SU-DHL-6 (cell line): Measurements from ENCODE around the gene SETD1B.
"Not testable (repeated sequence)": the region's sequence is repeated elsewhere in the genome, so short reads cannot be mapped to it uniquely, and the experiment has no call there.

Experiments
- H2AFZ ChIP-seq: fragments of 200-600 bp; sonication (generic); 2 replicates; pipeline ENCODE4 v1.6.1; 2014; ENCODE audit warnings: low read depth, mild to moderate bottlenecking, moderate library complexity, mixed read lengths, antibody characterized with exemption, low read length; ENCODE audit not compliant: severe bottlenecking
- H3F3A ChIP-seq: fragments of 200-600 bp; shearing (Covaris generic); 2 replicates; pipeline ENCODE4 v1.6.0; 2016; ENCODE audit warnings: antibody characterized with exemption, mild to moderate bottlenecking; ENCODE audit not compliant: insufficient read depth
- H3K27ac ChIP-seq: fragments of 200-600 bp; sonication (generic); 2 replicates; pipeline ENCODE4 v1.5.1; 2016; ENCODE audit warnings: low read depth, mild to moderate bottlenecking, low read length, moderate library complexity, mixed read lengths
- H3K27me3 ChIP-seq: fragments of 200-600 bp; sonication (generic), shearing (Covaris generic); 2 replicates; pipeline ENCODE4 v1.6.0; 2014; ENCODE audit warnings: mild to moderate bottlenecking, low read length
- H3K36me3 ChIP-seq: fragments of 200-600 bp; sonication (generic); 2 replicates; pipeline ENCODE4 v1.6.1; 2014; ENCODE audit warnings: mild to moderate bottlenecking, low read length, mixed read lengths
- H3K4me2 ChIP-seq: fragments of 300-600, 200-600 bp; shearing (Covaris generic), sonication (generic); 2 replicates; pipeline ENCODE4 v1.6.0; 2014; ENCODE audit warnings: low read length, low read depth, mild to moderate bottlenecking; ENCODE audit not compliant: poor library complexity, severe bottlenecking
- H3K4me3 ChIP-seq: fragments of 200-600 bp; sonication (generic); 2 replicates; pipeline ENCODE4 v1.5.1; 2014; ENCODE audit warnings: antibody characterized with exemption, low read length, mild to moderate bottlenecking, mixed read lengths; ENCODE audit not compliant: insufficient read depth, poor library complexity, severe bottlenecking
- H3K79me2 ChIP-seq: fragments of 200-600 bp; sonication (generic); 2 replicates; pipeline ENCODE4 v1.6.1; 2014; ENCODE audit warnings: mild to moderate bottlenecking, low read length, moderate library complexity; ENCODE audit not compliant: insufficient read depth
- H3K9ac ChIP-seq: fragments of 200-600 bp; sonication (generic); 2 replicates; pipeline ENCODE4 v1.7.0; 2014; ENCODE audit warnings: mild to moderate bottlenecking, low read length
- H3K9me2 ChIP-seq: fragments of 200-600 bp; sonication (generic); replicated peaks from 2 replicates; pipeline ENCODE4 v1.6.1; 2014; ENCODE audit warnings: low read length; ENCODE audit not compliant: insufficient read depth
- H3K9me3 ChIP-seq: fragments of 200-600 bp; sonication (generic); 2 replicates; pipeline ENCODE4 v1.6.1; 2014; ENCODE audit warnings: low read length, mixed read lengths; ENCODE audit not compliant: insufficient read depth
- H4K20me1 ChIP-seq: fragments of 200-600 bp; sonication (generic); 2 replicates; pipeline ENCODE4 v1.6.1; 2014; ENCODE audit warnings: low read depth, mild to moderate bottlenecking, antibody characterized with exemption, low read length, moderate library complexity, mixed read lengths
- CTCF ChIP-seq: fragments of 200-600 bp; sonication (generic); IDR thresholded peaks from one replicate; pipeline ENCODE4 v1.5.1; 2017; ENCODE audit warnings: antibody characterized with exemption, mild to moderate bottlenecking, low read length, moderate library complexity; ENCODE audit not compliant: insufficient read depth, poor library complexity, severe bottlenecking
- EZH2phosphoT487 ChIP-seq: fragments of 200-600 bp; sonication (generic), shearing (Covaris generic); conservative IDR thresholded peaks from 2 replicates; pipeline ENCODE4 v1.6.1; 2018; ENCODE audit warnings: mild to moderate bottlenecking, antibody characterized with exemption, low read length, moderate library complexity, mixed read lengths

The SETD1B gene

GRCh38 chr12:121860257-121860656 lies 56.4 kb downstream of the SETD1B start:
- Histone ChIP-seq H3K79me2 (no peaks in the 10 kb centered on the region), H2AFZ (no peak overlapping the region), H3K9ac (no peak overlapping the region), H3K36me3 (no peaks in the 10 kb centered on the region), H3K27ac (no peak overlapping the region), H4K20me1 (no peaks in the 10 kb centered on the region), H3K27me3 (no peaks in the 10 kb centered on the region), H3K4me3 (no peak overlapping the region), H3K9me3 (no peaks in the 10 kb centered on the region), H3F3A (0 out of 2 replicates have a peak, but pooled peaks cover 4% of the 10 kb centered on the region), H3K4me2 (no peak overlapping the region), H3K9me2 (no peaks in the 10 kb centered on the region)
- no peak for TF ChIP-seq CTCF
- no peak for TF ChIP-seq EZH2phosphoT487

- not testable (repeated sequence) for H3K36me3 ChIP-seq, H3K4me3 ChIP-seq, H3K27me3 ChIP-seq, H4K20me1 ChIP-seq, H3K9me3 ChIP-seq, H3K9ac ChIP-seq, H2AFZ ChIP-seq, H3K4me2 ChIP-seq, H3F3A ChIP-seq, H3K27ac ChIP-seq, H3K79me2 ChIP-seq, H3K9me2 ChIP-seq
Observed at GRCh38 chr12:121860699-121861098, 56.9 kb downstream of the SETD1B start.

GRCh38 chr12:121861636-121862254 lies 57.9 kb downstream of the SETD1B start:
- H2AFZ ChIP-seq, result no peak overlapping the region
- H3K4me3 ChIP-seq, result no peak overlapping the region
- TF ChIP-seq CTCF (no peak), EZH2phosphoT487 (no peak)
- no peak overlapping the region for H3K27ac ChIP-seq
- no peaks in the 10 kb centered on the region for H3K27me3 ChIP-seq
- no peak overlapping the region for H3K9ac ChIP-seq
- no peaks in the 10 kb centered on the region for H3K79me2 ChIP-seq
- no peaks in the 10 kb centered on the region for H4K20me1 ChIP-seq
- no peaks in the 10 kb centered on the region for H3K36me3 ChIP-seq
- no peaks in the 10 kb centered on the region for H3F3A ChIP-seq
- H3K4me2 ChIP-seq, result no peak overlapping the region
- H3K9me2 ChIP-seq, result no peaks in the 10 kb centered on the region
- no peaks in the 10 kb centered on the region for H3K9me3 ChIP-seq

GRCh38 chr12:121866331-121866730 lies 62.5 kb downstream of the SETD1B start:
- no peaks in the 10 kb centered on the region for H3K36me3 ChIP-seq
- TF ChIP-seq CTCF, result no peak
- TF ChIP-seq EZH2phosphoT487, result no peak
- H2AFZ ChIP-seq, result no peak overlapping the region
- no peak overlapping the region for H3K4me2 ChIP-seq
- no peaks in the 10 kb centered on the region for H3F3A ChIP-seq
- no peaks in the 10 kb centered on the region for H3K79me2 ChIP-seq
- H3K4me3 ChIP-seq, result no peak overlapping the region
- H3K27ac ChIP-seq, result no peak overlapping the region
- H3K27me3 ChIP-seq, result no peaks in the 10 kb centered on the region
- no peaks in the 10 kb centered on the region for H3K9me3 ChIP-seq
- H3K9ac ChIP-seq, result no peak overlapping the region
- no peaks in the 10 kb centered on the region for H4K20me1 ChIP-seq
- no peaks in the 10 kb centered on the region for H3K9me2 ChIP-seq

- H3F3A ChIP-seq, H3K4me2 ChIP-seq: not testable (repeated sequence)
Observed at GRCh38 chr12:121869229-121869628, 65.4 kb downstream of the SETD1B start.

More at GRCh38 chr12:121869229-121869628, 65.4 kb downstream of the SETD1B start:
- not testable (repeated sequence) for H3K9me3 ChIP-seq, H3K36me3 ChIP-seq, H3K9ac ChIP-seq, H4K20me1 ChIP-seq, H2AFZ ChIP-seq, H3K27ac ChIP-seq, H3K79me2 ChIP-seq, H3K4me3 ChIP-seq, H3K9me2 ChIP-seq, H3K27me3 ChIP-seq
